ENCODE measurements around the gene WDR49. TPM values are rescaled to one million over a fixed set of nuclear protein-coding genes. Genes with fewer than 3 reads are reported as not detected.

The WDR49 gene
- total RNA-seq, 1 donor = under 0.01 TPM

DNA sequence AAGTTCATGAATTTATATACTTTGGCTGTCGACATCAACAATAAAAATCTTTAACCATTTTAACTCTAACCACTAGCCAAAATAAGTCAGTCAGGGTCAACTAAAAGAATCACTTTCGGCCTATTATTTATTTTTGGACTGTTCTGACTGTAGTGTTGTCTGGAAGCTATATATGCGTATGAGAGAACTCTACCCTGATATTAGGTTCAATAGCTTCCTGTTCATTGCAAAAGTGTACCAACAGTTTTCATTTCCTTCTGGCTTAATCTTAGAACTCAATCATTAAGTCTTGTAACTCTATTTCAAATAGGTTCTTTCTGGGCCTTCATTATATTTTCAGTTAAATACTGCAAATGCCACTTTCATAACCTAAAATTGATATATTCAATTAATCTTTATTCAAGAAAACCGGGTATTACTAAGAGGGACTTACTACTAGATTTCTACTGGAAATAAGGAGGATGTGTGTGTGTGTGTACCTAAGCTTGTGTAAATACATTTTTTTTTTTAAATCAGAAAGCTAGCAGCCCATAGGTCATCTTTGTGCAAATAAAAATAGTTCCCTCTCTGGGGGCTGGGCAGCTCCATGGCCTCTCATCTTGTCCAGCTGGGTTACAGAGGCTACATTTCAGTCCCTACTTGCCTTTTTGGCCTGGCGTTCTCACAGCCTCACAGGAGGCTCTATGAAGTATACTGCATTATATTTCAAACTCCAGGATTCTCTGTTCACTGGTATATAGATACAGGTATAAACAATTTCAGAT, 185.7 kb downstream of the WDR49 start:
- H3K4me3 ChIP-seq (ENCODE audit: low read depth, low read length) = no peak overlapping the region
- DNase-seq (ENCODE audit: low read depth) = no peak
- TF ChIP-seq, protein P1, sequence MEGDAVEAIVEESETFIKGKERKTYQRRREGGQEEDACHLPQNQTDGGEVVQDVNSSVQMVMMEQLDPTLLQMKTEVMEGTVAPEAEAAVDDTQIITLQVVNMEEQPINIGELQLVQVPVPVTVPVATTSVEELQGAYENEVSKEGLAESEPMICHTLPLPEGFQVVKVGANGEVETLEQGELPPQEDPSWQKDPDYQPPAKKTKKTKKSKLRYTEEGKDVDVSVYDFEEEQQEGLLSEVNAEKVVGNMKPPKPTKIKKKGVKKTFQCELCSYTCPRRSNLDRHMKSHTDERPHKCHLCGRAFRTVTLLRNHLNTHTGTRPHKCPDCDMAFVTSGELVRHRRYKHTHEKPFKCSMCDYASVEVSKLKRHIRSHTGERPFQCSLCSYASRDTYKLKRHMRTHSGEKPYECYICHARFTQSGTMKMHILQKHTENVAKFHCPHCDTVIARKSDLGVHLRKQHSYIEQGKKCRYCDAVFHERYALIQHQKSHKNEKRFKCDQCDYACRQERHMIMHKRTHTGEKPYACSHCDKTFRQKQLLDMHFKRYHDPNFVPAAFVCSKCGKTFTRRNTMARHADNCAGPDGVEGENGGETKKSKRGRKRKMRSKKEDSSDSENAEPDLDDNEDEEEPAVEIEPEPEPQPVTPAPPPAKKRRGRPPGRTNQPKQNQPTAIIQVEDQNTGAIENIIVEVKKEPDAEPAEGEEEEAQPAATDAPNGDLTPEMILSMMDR (IDR thresholded peaks at IDR 0.05; ENCODE audit: insufficient read depth, low read depth, low read length) = no peak

DNA sequence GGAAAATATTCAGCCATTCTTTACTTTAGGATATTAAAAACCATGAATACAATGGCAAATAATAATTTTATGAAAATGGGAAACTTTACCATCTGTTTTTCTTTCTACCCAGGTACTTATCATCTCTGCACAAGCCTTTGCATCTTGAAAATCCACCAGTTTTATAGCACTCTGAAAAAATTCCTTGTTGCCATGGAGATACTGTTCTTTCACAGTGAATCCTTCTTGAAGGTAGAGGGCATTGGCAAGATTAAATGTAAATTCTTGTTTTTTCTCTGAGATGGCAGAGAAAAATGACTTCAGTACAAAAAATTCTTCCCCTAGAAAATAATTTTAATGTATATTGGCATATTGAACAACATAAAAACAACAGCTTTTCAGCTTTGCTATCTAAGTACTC, 186.8 kb downstream of the WDR49 start:
- DNase-seq (ENCODE audit: low read depth) = no peak
- TF ChIP-seq, protein P1 (IDR thresholded peaks at IDR 0.05; ENCODE audit: insufficient read depth, low read depth, low read length) = no peak
- no peak overlapping the region for H3K4me3 ChIP-seq (ENCODE audit: low read depth, low read length)

DNA sequence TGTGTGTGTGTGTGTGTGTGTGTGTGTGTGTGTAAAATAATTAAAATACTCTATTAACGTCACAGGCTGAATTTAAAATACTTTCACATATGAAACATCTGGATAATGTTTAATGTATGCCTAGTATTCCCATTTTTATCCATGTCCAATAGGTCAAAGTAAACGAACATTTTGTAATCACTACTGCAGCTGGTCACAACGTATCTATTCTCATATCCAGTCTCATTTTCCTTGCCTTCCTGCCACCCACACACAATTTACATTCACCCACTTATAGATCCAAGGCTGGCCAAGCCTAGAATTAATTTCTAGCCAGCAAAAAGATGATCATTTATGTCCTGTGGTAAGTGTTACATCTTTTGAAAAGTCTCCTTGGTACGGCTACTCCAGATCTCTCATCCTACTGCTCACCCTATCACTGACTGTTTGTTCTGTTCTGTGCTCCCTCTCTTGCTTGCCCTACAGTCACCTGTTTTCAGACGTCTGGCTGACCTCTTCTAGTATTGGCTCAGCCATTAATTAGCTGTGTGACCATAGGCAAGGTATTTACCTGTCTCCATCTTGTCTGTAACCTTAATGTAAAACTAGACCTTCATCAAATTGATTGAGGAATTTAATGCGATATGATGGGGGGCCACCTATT, 197.5 kb downstream of the WDR49 start:
- DNase-seq (ENCODE audit: low read depth) = no peak
- TF ChIP-seq, protein P1 (IDR thresholded peaks at IDR 0.05; ENCODE audit: insufficient read depth, low read depth, low read length) = no peak
- H3K4me3 ChIP-seq (ENCODE audit: low read depth, low read length) = no peak overlapping the region

DNA sequence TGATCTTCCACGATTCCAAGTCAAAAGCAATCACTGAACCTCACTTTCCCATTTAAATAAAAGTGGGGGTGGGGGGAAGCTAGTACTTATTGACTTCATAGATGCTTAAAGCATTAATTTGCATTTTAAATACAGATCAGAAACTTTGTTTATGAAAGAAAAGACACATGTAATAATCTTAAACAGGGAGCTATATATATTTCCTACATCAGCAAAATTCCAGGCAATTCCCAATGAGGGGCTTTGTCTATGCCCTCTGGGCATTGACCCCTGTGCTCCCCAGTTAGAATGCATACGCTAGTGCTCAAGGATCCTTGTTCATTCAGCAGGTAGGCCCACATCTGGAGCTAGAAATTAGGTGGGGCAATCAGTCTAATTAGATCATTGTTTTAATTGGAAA, 199.9 kb downstream of the WDR49 start:
- DNase-seq (ENCODE audit: low read depth) = no peak
- TF ChIP-seq, protein P1 (IDR thresholded peaks at IDR 0.05; ENCODE audit: insufficient read depth, low read depth, low read length) = no peak
- H3K4me3 ChIP-seq (ENCODE audit: low read depth, low read length) = no peak overlapping the region

DNA sequence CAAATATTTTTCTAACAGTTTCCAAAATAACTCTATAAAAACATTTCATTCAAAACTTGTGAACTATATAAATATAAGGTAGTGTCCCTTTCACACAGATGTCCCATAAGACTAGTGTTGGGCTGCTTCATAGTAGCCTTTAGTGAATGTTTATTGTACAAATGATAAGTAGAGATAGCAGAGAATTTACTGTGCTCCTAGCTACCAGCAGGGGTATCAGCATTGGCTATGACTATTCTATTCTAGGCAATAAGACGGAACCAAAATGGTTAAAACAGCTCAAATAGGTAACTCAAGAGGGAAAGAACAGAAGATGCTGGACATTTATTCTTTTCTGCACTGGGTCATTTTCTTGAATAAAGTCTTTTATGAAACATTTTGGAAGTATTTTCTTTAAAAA, 202.5 kb downstream of the WDR49 start:
- H3K4me3 ChIP-seq (ENCODE audit: low read depth, low read length) = no peak overlapping the region
- no peak for DNase-seq (ENCODE audit: low read depth)
- TF ChIP-seq, protein P1 (IDR thresholded peaks at IDR 0.05; ENCODE audit: insufficient read depth, low read depth, low read length) = no peak

DNA sequence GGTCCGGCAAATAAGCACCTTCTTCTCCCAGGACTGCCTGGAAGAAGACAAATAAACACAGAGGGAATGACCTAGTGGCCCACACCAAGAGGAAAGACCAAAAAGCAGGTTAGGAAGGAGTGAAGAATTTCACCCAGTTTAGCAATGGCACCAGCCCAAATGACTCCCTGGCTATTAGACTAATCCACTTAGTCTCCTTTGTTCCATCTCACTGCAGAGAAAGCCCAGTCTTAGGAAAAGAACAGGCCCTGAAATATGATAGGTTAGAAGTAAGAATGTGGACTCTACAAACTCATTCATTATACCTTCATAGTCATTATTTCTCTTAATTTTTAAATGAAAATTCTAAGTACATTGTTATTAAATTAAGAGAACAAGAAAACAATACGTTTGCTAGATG, 203.1 kb downstream of the WDR49 start:
- no peak overlapping the region for H3K4me3 ChIP-seq (ENCODE audit: low read depth, low read length)
- TF ChIP-seq, protein P1 (IDR thresholded peaks at IDR 0.05; ENCODE audit: insufficient read depth, low read depth, low read length) = no peak
- DNase-seq (ENCODE audit: low read depth) = no peak

Data from fibroblast of villous mesenchyme (primary cell).